ENCODE measurements around the gene NPEPL1. TPM values are rescaled to one million over a fixed set of nuclear protein-coding genes. Genes with fewer than 3 reads are reported as not detected.

The NPEPL1 gene
- total RNA-seq, 1 experiment from 2014 or later = 23.4 TPM

GRCh38 chr20:58670102-58670501, 22.5 kb upstream of the NPEPL1 start:
- no peak for TF ChIP-seq CTCF (IDR thresholded peaks at IDR 0.05; ENCODE audit: unreplicated experiment)
- H3K36me3 Mint-ChIP-seq (ENCODE audit: insufficient read depth, unreplicated experiment) = peaks cover 64% of the 10 kb centered on the region
- H3K4me3 Mint-ChIP-seq (ENCODE audit: unreplicated experiment) = no peak overlapping the region
- no peaks in the 10 kb centered on the region for H3K27me3 Mint-ChIP-seq (ENCODE audit: insufficient read depth, unreplicated experiment)
- POLR2A ChIA-PET = interaction anchor here (1.1 to 1.9 kb wide), 4 partner anchors 12 to 19 kb away, joined by 3 to 8 read pairs (median 4); partner anchors contain the start of gene STX16
- no peaks in the 10 kb centered on the region for H3K4me1 Mint-ChIP-seq (ENCODE audit: insufficient read depth, unreplicated experiment)
- CTCF ChIA-PET = interaction anchor here (1.7 kb wide), 1 partner anchor 19 kb away, joined by 5 read pairs; the partner anchor contains the start of gene STX16
- DNase-seq (ENCODE audit: unreplicated experiment) = no peak
- intact Hi-C loops (cut with micrococcal nuclease) = no loop called here
- no peaks in the 10 kb centered on the region for H3K9me3 Mint-ChIP-seq (ENCODE audit: unreplicated experiment)
- no TSS peak for BruUV-seq (replicated peaks)
- H3K27ac Mint-ChIP-seq (ENCODE audit: low read depth, unreplicated experiment) = no peak overlapping the region

- ChIA-PET POLR2A (interaction anchor here (1.1 to 1.9 kb wide), 3 partner anchors 12 to 19 kb away, joined by 4 to 8 read pairs (median 5); partner anchors contain the start of gene STX16), CTCF (interaction anchor here (0.7 kb wide), 1 partner anchor 29 kb away, joined by 3 read pairs; no protein-coding TSS in a partner anchor)
- peaks cover 64% of the 10 kb centered on the region for H3K36me3 Mint-ChIP-seq (ENCODE audit: insufficient read depth, unreplicated experiment)
- H3K4me3 Mint-ChIP-seq (ENCODE audit: unreplicated experiment) = no peak overlapping the region
- H3K9me3 Mint-ChIP-seq (ENCODE audit: unreplicated experiment) = no peaks in the 10 kb centered on the region
- no peak for DNase-seq (ENCODE audit: unreplicated experiment)
- no peak for TF ChIP-seq CTCF (IDR thresholded peaks at IDR 0.05; ENCODE audit: unreplicated experiment)
- intact Hi-C loops (cut with micrococcal nuclease) = no loop called here
- no peak overlapping the region for H3K27ac Mint-ChIP-seq (ENCODE audit: low read depth, unreplicated experiment)
- no peaks in the 10 kb centered on the region for H3K27me3 Mint-ChIP-seq (ENCODE audit: insufficient read depth, unreplicated experiment)
- no TSS peak for BruUV-seq (replicated peaks)
- H3K4me1 Mint-ChIP-seq (ENCODE audit: insufficient read depth, unreplicated experiment) = no peaks in the 10 kb centered on the region
These were observed 21.9 kb upstream of the NPEPL1 start for GRCh38 chr20:58670659-58671058.

GRCh38 chr20:58673119-58673518, 19.5 kb upstream of the NPEPL1 start:
- Mint-ChIP-seq H3K4me3 (ENCODE audit: unreplicated experiment) (no peak overlapping the region), H3K27me3 (ENCODE audit: insufficient read depth, unreplicated experiment) (no peaks in the 10 kb centered on the region), H3K4me1 (ENCODE audit: insufficient read depth, unreplicated experiment) (no peaks in the 10 kb centered on the region), H3K27ac (ENCODE audit: low read depth, unreplicated experiment) (no peak overlapping the region), H3K9me3 (ENCODE audit: unreplicated experiment) (no peaks in the 10 kb centered on the region), H3K36me3 (ENCODE audit: insufficient read depth, unreplicated experiment) (peaks cover 71% of the 10 kb centered on the region)
- no peak for DNase-seq (ENCODE audit: unreplicated experiment)
- intact Hi-C loops (cut with micrococcal nuclease) = no loop called here
- ChIA-PET CTCF (interaction anchor here (0.7 kb wide), 1 partner anchor 36 kb away, joined by 4 read pairs; no protein-coding TSS in a partner anchor), POLR2A (interaction anchor here (0.6 to 2.5 kb wide), 7 partner anchors 9 to 128 kb away, joined by 3 to 8 read pairs (median 3); partner anchors contain the start of gene STX16)
- BruUV-seq (replicated peaks) = no TSS peak
- TF ChIP-seq CTCF (IDR thresholded peaks at IDR 0.05; ENCODE audit: unreplicated experiment) = no peak

- ChIA-PET POLR2A (interaction anchor here (2.4 to 2.5 kb wide), 2 partner anchors 16 to 21 kb away, joined by 6 to 8 read pairs; no protein-coding TSS in a partner anchor), CTCF (interaction anchor here (0.6 to 1.3 kb wide), 2 partner anchors 28 to 1079 kb away, joined by 3 read pairs; no protein-coding TSS in a partner anchor)
- TF ChIP-seq CTCF (IDR thresholded peaks at IDR 0.05; ENCODE audit: unreplicated experiment) = no peak
- H3K4me3 Mint-ChIP-seq (ENCODE audit: unreplicated experiment) = no peak overlapping the region
- no peaks in the 10 kb centered on the region for H3K4me1 Mint-ChIP-seq (ENCODE audit: insufficient read depth, unreplicated experiment)
- H3K36me3 Mint-ChIP-seq (ENCODE audit: insufficient read depth, unreplicated experiment) = peaks cover 85% of the 10 kb centered on the region
- no peaks in the 10 kb centered on the region for H3K27me3 Mint-ChIP-seq (ENCODE audit: insufficient read depth, unreplicated experiment)
- DNase-seq (ENCODE audit: unreplicated experiment) = no peak
- no peaks in the 10 kb centered on the region for H3K9me3 Mint-ChIP-seq (ENCODE audit: unreplicated experiment)
- intact Hi-C loops (cut with micrococcal nuclease) = no loop called here
- no peak overlapping the region for H3K27ac Mint-ChIP-seq (ENCODE audit: low read depth, unreplicated experiment)
- no TSS peak for BruUV-seq (replicated peaks)
These were observed 17.4 kb upstream of the NPEPL1 start for GRCh38 chr20:58675146-58675584.

All from MCF 10A (cell line).